H1 (cell line): ENCODE data around the gene MYH13. TPM values are rescaled to one million over a fixed set of nuclear protein-coding genes. Genes with fewer than 3 reads are reported as not detected.

ENCODE experiments used
- POLR2AphosphoS5 ChIP-seq: IDR thresholded peaks from 2 replicates; pipeline ENCODE4 v1.6.1; 2011; ENCODE audit warnings: low read depth, low read length
- TEAD4 ChIP-seq: IDR thresholded peaks from 2 replicates; pipeline ENCODE4 v1.6.1; 2012; ENCODE audit warnings: low read depth, low read length, inconsistent platforms, mixed read lengths
- polyA plus RNA-seq, 7 experiments: library from polyadenylated mRNA; depleted of rRNA in 3 of 7; stranded (reverse) in 5 of 7; unstranded in 2 of 7; fragments of >200 nt in 5 of 7; fragments of 200-250 nt in 2 of 7; gene quantifications; 1 replicate in 5 of 7; 2 replicates in 1 of 7; 4 replicates in 1 of 7; pipeline versions ENCODE4 v1.2.1 to v1.2.3, GENCODE V29; 2011 to 2013; ENCODE audit warnings: missing spikeins in 2 of 7, mixed read lengths in 2 of 7
- total RNA-seq: library from RNA; stranded (reverse); fragmentation: NEBNext Ultra II Directional; extraction: Animal tissue kit (Norgen Biotek cat#: 25700); gene quantifications from 2 replicates; pipeline ENCODE4 v1.2.1, GENCODE V29; 2021
- TF ChIP-seq, protein P1 (sequence below): fragments of 300-600 bp; sonication (generic); IDR thresholded peaks from 2 replicates; pipeline ENCODE4 v1.7.1; 2012; ENCODE audit warnings: low read length, moderate library complexity, mild to moderate bottlenecking, inconsistent platforms; ENCODE audit not compliant: insufficient replicate concordance

Gene MYH13
- total and polyA plus RNA-seq, 2 of the 8 experiments (the other 6 are each of a cell fraction or from before 2014, with no cell fraction given), result not detected

DNA sequence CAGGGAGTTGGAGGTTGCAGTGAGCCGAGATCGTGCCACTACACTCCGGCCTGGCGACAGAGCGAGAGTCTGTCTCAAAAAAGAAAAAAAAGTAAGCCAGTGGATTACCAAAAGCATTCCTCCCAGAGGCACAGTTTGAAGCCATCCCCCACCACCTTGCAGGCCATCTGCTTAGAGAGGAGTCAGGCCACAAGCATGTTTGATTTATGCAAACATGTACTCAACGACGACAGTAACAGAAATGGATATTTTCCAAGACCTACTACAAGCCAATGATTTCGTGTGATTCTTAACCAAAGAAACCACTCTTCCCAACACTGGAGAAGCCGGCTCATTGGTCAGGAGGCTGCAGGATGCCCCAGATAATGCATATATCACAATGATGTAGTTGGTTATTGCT lies 34.8 kb downstream of the MYH13 start (continued):
- TF ChIP-seq, protein P1, sequence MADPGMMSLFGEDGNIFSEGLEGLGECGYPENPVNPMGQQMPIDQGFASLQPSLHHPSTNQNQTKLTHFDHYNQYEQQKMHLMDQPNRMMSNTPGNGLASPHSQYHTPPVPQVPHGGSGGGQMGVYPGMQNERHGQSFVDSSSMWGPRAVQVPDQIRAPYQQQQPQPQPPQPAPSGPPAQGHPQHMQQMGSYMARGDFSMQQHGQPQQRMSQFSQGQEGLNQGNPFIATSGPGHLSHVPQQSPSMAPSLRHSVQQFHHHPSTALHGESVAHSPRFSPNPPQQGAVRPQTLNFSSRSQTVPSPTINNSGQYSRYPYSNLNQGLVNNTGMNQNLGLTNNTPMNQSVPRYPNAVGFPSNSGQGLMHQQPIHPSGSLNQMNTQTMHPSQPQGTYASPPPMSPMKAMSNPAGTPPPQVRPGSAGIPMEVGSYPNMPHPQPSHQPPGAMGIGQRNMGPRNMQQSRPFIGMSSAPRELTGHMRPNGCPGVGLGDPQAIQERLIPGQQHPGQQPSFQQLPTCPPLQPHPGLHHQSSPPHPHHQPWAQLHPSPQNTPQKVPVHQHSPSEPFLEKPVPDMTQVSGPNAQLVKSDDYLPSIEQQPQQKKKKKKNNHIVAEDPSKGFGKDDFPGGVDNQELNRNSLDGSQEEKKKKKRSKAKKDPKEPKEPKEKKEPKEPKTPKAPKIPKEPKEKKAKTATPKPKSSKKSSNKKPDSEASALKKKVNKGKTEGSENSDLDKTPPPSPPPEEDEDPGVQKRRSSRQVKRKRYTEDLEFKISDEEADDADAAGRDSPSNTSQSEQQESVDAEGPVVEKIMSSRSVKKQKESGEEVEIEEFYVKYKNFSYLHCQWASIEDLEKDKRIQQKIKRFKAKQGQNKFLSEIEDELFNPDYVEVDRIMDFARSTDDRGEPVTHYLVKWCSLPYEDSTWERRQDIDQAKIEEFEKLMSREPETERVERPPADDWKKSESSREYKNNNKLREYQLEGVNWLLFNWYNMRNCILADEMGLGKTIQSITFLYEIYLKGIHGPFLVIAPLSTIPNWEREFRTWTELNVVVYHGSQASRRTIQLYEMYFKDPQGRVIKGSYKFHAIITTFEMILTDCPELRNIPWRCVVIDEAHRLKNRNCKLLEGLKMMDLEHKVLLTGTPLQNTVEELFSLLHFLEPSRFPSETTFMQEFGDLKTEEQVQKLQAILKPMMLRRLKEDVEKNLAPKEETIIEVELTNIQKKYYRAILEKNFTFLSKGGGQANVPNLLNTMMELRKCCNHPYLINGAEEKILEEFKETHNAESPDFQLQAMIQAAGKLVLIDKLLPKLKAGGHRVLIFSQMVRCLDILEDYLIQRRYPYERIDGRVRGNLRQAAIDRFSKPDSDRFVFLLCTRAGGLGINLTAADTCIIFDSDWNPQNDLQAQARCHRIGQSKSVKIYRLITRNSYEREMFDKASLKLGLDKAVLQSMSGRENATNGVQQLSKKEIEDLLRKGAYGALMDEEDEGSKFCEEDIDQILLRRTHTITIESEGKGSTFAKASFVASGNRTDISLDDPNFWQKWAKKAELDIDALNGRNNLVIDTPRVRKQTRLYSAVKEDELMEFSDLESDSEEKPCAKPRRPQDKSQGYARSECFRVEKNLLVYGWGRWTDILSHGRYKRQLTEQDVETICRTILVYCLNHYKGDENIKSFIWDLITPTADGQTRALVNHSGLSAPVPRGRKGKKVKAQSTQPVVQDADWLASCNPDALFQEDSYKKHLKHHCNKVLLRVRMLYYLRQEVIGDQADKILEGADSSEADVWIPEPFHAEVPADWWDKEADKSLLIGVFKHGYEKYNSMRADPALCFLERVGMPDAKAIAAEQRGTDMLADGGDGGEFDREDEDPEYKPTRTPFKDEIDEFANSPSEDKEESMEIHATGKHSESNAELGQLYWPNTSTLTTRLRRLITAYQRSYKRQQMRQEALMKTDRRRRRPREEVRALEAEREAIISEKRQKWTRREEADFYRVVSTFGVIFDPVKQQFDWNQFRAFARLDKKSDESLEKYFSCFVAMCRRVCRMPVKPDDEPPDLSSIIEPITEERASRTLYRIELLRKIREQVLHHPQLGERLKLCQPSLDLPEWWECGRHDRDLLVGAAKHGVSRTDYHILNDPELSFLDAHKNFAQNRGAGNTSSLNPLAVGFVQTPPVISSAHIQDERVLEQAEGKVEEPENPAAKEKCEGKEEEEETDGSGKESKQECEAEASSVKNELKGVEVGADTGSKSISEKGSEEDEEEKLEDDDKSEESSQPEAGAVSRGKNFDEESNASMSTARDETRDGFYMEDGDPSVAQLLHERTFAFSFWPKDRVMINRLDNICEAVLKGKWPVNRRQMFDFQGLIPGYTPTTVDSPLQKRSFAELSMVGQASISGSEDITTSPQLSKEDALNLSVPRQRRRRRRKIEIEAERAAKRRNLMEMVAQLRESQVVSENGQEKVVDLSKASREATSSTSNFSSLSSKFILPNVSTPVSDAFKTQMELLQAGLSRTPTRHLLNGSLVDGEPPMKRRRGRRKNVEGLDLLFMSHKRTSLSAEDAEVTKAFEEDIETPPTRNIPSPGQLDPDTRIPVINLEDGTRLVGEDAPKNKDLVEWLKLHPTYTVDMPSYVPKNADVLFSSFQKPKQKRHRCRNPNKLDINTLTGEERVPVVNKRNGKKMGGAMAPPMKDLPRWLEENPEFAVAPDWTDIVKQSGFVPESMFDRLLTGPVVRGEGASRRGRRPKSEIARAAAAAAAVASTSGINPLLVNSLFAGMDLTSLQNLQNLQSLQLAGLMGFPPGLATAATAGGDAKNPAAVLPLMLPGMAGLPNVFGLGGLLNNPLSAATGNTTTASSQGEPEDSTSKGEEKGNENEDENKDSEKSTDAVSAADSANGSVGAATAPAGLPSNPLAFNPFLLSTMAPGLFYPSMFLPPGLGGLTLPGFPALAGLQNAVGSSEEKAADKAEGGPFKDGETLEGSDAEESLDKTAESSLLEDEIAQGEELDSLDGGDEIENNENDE, result no peak
- TF ChIP-seq TEAD4 (no peak), POLR2AphosphoS5 (no peak)
